Gastroesophageal sphincter (tissue), 3 donors: Measurements from ENCODE around the gene ABHD1.

Experiments used
- CTCF ChIP-seq, 4 experiments: fragments of 200-600 bp in 2 of 4; fragments of 450-650 bp in 2 of 4; sonication (generic) in 1 of 4; IDR thresholded peaks; one replicate each; pipeline ENCODE4 v1.5.1; 2017 to 2019; ENCODE audit warnings: antibody characterized with exemption in 4 of 4, mild to moderate bottlenecking in 2 of 4, moderate library complexity in 2 of 4
- POLR2A ChIP-seq, 2 donors: fragments of 450-650 bp; IDR thresholded peaks; one replicate each; pipeline ENCODE4 v1.6.1; 2017; ENCODE audit warnings: antibody characterized with exemption in 2 of 2, mild to moderate bottlenecking in 2 of 2, moderate library complexity in 1 of 2
- POLR2AphosphoS5 ChIP-seq: sonication (generic); formaldehyde crosslinking; IDR thresholded peaks from one replicate; pipeline ENCODE4 v1.6.1; 2017; ENCODE audit warnings: antibody characterized with exemption

GRCh38 chr2:27085062-27085672, 38.4 kb upstream of the ABHD1 start:
- TF ChIP-seq CTCF (IDR thresholded peaks at IDR 0.05), result no peak
- no peak for TF ChIP-seq POLR2A (IDR thresholded peaks at IDR 0.05)
- no peak for TF ChIP-seq POLR2AphosphoS5
